MM.1S (cell line): ENCODE results near the gene FOXJ3.

Experiments
- DNase-seq: peaks from one replicate; pipeline ENCODE4 v3.0.0-alpha.2; 2015
- H2AFZ ChIP-seq: fragments of 300-600 bp; sonication (generic); 2 replicates; pipeline ENCODE4 v1.6.0; 2016; ENCODE audit warnings: antibody characterized with exemption, low read length
- H3F3A ChIP-seq: fragments of 300-600 bp; sonication (generic); 2 replicates; pipeline ENCODE4 v1.6.1; 2016; ENCODE audit warnings: mild to moderate bottlenecking, antibody characterized with exemption, low read length, moderate library complexity, mixed read lengths; ENCODE audit not compliant: insufficient read depth
- H3K27ac ChIP-seq: fragments of 300-600 bp; sonication (generic); 2 replicates; pipeline ENCODE4 v1.5.1; 2016; ENCODE audit warnings: mild to moderate bottlenecking, low read length
- H3K27me3 ChIP-seq: fragments of 300-600 bp; sonication (generic); replicated peaks from 2 replicates; pipeline ENCODE4 v1.6.0; 2016; ENCODE audit warnings: low read length; ENCODE audit not compliant: insufficient read depth
- H3K36me3 ChIP-seq: fragments of 300-600 bp; sonication (generic); replicated peaks from 2 replicates; pipeline ENCODE4 v1.6.1; 2016; ENCODE audit warnings: mild to moderate bottlenecking, low read length, mixed read lengths; ENCODE audit not compliant: insufficient read depth
- H3K4me1 ChIP-seq: fragments of 300-600 bp; sonication (generic); 2 replicates; pipeline ENCODE4 v1.6.1; 2016; ENCODE audit warnings: low read length, mixed read lengths
- H3K4me2 ChIP-seq: fragments of 300-600 bp; sonication (generic); 2 replicates; pipeline ENCODE4 v1.6.0; 2016; ENCODE audit warnings: low read depth, low read length
- H3K4me3 ChIP-seq: fragments of 300-600 bp; sonication (generic); 2 replicates; pipeline ENCODE4 v1.5.1; 2016; ENCODE audit warnings: low read length, mixed read lengths
- H3K79me2 ChIP-seq: fragments of 300-600 bp; sonication (generic); 2 replicates; pipeline ENCODE4 v1.6.1; 2016; ENCODE audit warnings: mixed run types, low read length, mixed read lengths
- H3K9ac ChIP-seq: fragments of 300-600 bp; sonication (generic); 2 replicates; pipeline ENCODE4 v1.6.1; 2016; ENCODE audit warnings: low read length, mixed read lengths
- H3K9me2 ChIP-seq: fragments of 300-600 bp; sonication (generic); replicated peaks from 2 replicates; pipeline ENCODE4 v1.6.1; 2016; ENCODE audit warnings: mild to moderate bottlenecking, low read length, mixed read lengths; ENCODE audit not compliant: insufficient read depth
- H3K9me3 ChIP-seq: fragments of 300-600 bp; sonication (generic); replicated peaks from 2 replicates; pipeline ENCODE4 v1.6.1; 2016; ENCODE audit warnings: mild to moderate bottlenecking, low read length, mixed read lengths; ENCODE audit not compliant: insufficient read depth
- H4K20me1 ChIP-seq: fragments of 300-600 bp; sonication (generic); 2 replicates; pipeline ENCODE4 v1.6.1; 2016; ENCODE audit warnings: mild to moderate bottlenecking, low read length, moderate library complexity, mixed read lengths; ENCODE audit not compliant: insufficient read depth
- EZH2 ChIP-seq: fragments of 300-600 bp; sonication (generic); optimal IDR thresholded peaks from 2 replicates; pipeline ENCODE3; 2017; ENCODE audit warnings: low read depth, mild to moderate bottlenecking, antibody characterized with exemption, low read length, mixed read lengths
- EZH2phosphoT487 ChIP-seq: fragments of 300-600 bp; sonication (generic); IDR thresholded peaks from 2 replicates; pipeline ENCODE4 v1.6.1; 2018; ENCODE audit warnings: antibody characterized with exemption, low read length
- TF ChIP-seq, protein P1 (sequence below): fragments of 300-600 bp; sonication (generic); IDR thresholded peaks from 2 replicates; pipeline ENCODE4 v1.5.1; 2016; ENCODE audit warnings: antibody characterized with exemption, low read length, mixed read lengths

FOXJ3 gene

DNA sequence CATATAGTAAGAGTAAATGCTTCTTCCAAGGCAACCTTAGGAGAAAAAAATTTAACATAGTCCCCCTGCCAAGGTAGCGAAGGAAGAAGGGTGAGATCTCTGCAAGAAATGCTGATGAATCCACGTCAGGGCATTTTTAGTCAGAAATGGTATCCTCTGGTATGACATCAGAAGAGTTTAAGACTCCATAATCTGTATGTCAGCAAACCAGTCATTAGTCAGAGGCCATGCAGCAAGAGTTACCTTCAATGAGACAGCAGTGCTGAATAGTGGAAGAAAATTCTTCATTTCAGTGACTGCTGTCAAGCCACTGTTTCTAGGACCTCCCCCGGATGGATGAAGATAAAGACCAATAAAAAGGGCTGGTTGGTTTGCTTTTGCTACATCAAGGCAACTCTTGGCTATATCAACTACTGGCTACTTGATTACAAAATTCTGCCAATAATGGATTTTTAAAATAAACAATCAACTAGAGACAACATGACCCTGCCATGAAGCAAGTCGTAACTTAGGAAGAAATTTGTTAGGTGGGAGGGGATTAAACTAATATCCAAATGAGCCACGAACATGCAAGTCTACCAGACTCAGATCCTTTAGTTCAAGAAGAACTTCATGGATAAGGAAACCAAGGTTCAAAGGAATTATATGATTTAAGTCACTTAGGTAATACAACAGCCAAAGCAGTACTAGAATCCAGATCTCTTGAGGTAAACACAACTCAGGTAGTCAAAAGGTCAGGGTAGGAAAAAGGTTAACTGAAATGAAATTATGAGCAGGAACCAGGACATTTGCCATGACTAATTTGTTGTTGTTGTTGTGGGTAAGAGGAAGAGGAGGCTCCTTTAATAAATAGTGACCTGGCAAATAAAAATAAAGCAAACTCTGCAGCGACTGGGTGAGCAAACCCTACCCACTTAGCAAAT is 144.8 kb downstream of the FOXJ3 start:
- Histone ChIP-seq H3K4me2 (no peak overlapping the region), H3K27ac (no peak overlapping the region), H3K4me1 (no peaks in the 10 kb centered on the region), H3K9me2 (no peaks in the 10 kb centered on the region), H3K27me3 (no peaks in the 10 kb centered on the region), H4K20me1 (no peaks in the 10 kb centered on the region), H3K79me2 (no peaks in the 10 kb centered on the region), H2AFZ (no peak overlapping the region), H3K9me3 (no peaks in the 10 kb centered on the region), H3K4me3 (no peak overlapping the region), H3K9ac (no peak overlapping the region), H3F3A (no peaks in the 10 kb centered on the region), H3K36me3 (no peaks in the 10 kb centered on the region)
- TF ChIP-seq EZH2phosphoT487 (no peak), EZH2 (no peak)
- TF ChIP-seq, protein P1, sequence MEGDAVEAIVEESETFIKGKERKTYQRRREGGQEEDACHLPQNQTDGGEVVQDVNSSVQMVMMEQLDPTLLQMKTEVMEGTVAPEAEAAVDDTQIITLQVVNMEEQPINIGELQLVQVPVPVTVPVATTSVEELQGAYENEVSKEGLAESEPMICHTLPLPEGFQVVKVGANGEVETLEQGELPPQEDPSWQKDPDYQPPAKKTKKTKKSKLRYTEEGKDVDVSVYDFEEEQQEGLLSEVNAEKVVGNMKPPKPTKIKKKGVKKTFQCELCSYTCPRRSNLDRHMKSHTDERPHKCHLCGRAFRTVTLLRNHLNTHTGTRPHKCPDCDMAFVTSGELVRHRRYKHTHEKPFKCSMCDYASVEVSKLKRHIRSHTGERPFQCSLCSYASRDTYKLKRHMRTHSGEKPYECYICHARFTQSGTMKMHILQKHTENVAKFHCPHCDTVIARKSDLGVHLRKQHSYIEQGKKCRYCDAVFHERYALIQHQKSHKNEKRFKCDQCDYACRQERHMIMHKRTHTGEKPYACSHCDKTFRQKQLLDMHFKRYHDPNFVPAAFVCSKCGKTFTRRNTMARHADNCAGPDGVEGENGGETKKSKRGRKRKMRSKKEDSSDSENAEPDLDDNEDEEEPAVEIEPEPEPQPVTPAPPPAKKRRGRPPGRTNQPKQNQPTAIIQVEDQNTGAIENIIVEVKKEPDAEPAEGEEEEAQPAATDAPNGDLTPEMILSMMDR, result no peak
- no peak for DNase-seq

DNA sequence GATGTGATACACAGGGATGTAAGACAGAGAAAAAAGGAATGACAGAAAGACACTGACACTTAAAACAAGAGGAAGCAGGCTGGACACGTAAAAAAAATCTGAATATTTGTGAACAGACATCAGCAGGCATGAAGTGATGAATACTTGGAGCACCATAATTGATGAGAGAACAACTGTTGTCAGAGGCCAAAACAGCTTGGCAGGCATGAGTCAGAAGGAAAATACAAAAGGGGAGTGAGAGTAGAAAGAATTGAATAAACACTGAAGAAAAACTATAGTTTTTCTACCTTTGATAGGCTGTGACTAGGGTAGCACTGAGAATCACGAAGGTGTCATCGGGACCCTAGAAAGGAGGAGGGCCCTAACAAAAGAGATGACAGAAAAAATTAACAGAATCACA is 148.9 kb downstream of the FOXJ3 start:
- TF ChIP-seq, protein P1, result no peak
- TF ChIP-seq EZH2phosphoT487, result no peak
- TF ChIP-seq EZH2, result no peak
- no peak overlapping the region for H3K27ac ChIP-seq
- H3K79me2 ChIP-seq, result no peaks in the 10 kb centered on the region
- no peaks in the 10 kb centered on the region for H3K9me2 ChIP-seq
- no peak for DNase-seq
- H3K27me3 ChIP-seq, result no peaks in the 10 kb centered on the region
- H3K4me3 ChIP-seq, result no peak overlapping the region
- no peak overlapping the region for H3K9ac ChIP-seq
- no peaks in the 10 kb centered on the region for H3F3A ChIP-seq
- no peak overlapping the region for H3K4me2 ChIP-seq
- H4K20me1 ChIP-seq, result no peaks in the 10 kb centered on the region
- H3K4me1 ChIP-seq, result no peaks in the 10 kb centered on the region
- no peaks in the 10 kb centered on the region for H3K9me3 ChIP-seq
- H3K36me3 ChIP-seq, result no peaks in the 10 kb centered on the region
- H2AFZ ChIP-seq, result no peak overlapping the region

DNA sequence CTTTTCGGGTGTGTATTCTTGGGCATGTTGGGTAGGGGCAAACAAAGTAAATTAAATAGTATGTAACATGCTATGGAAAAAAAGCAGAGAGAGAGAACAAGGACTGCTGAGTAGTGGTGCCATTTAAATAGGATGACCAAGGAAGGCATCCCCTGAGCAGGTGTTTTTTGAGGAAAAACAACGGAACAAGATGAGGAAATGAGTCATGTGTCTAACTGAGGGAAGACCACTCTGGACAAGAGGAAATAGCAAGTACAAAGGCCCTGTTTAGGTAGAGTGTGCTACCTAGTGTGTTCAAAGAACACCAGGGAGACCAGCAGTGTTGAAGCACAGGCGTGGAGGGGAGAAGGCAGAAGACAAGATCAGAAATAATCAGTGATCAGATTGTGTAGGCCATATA is 150.4 kb downstream of the FOXJ3 start:
- H2AFZ ChIP-seq, result no peak overlapping the region
- H3K27me3 ChIP-seq, result no peaks in the 10 kb centered on the region
- H4K20me1 ChIP-seq, result no peaks in the 10 kb centered on the region
- no peaks in the 10 kb centered on the region for H3K9me3 ChIP-seq
- H3K9ac ChIP-seq, result no peak overlapping the region
- no peak for DNase-seq
- H3K4me1 ChIP-seq, result no peaks in the 10 kb centered on the region
- no peaks in the 10 kb centered on the region for H3K79me2 ChIP-seq
- no peak overlapping the region for H3K27ac ChIP-seq
- H3K4me2 ChIP-seq, result no peak overlapping the region
- no peak overlapping the region for H3K4me3 ChIP-seq
- no peaks in the 10 kb centered on the region for H3K9me2 ChIP-seq
- no peaks in the 10 kb centered on the region for H3F3A ChIP-seq
- H3K36me3 ChIP-seq, result no peaks in the 10 kb centered on the region
- TF ChIP-seq EZH2, result no peak
- TF ChIP-seq EZH2phosphoT487, result no peak
- TF ChIP-seq, protein P1, result no peak
